ENCODE results near the gene ACTL6A.

GRCh38 chr3:179536256-179536655, 26.5 kb upstream of the ACTL6A start:
- TF ChIP-seq MAX (IDR thresholded peaks at IDR 0.05) (no peak), EGR1 (IDR thresholded peaks at IDR 0.05) (no peak), CEBPB (IDR thresholded peaks at IDR 0.05) (no peak), EP300 (IDR thresholded peaks at IDR 0.05; ENCODE audit: borderline replicate concordance) (no peak), REST (IDR thresholded peaks at IDR 0.05; ENCODE audit: low read depth) (no peak), TAF1 (IDR thresholded peaks at IDR 0.05; ENCODE audit: low read depth) (no peak)

Measured in Ishikawa (cell line).